Activated CD4-positive, alpha-beta T cell treated with anti-CD3 and anti-CD28 coated beads, Interleukin-2, amount 50 U/mL, for 48 hours (primary cell): Measurements from ENCODE around the gene SRSF4.
"Not testable (repeated sequence)": the region's sequence is repeated elsewhere in the genome, so short reads cannot be mapped to it uniquely, and the experiment has no call there.

Source experiments
- DNase-seq, 2 experiments: peaks; one replicate each; pipeline ENCODE4 v3.0.0-alpha.2; 2020

The SRSF4 gene

GRCh38 chr1:29162476-29163138, 19.1 kb downstream of the SRSF4 start:
- no peak for DNase-seq

GRCh38 chr1:29162025-29162424, 19.7 kb downstream of the SRSF4 start:
- DNase-seq, result no peak

GRCh38 chr1:29159773-29160172, 21.9 kb downstream of the SRSF4 start:
- DNase-seq, result no peak

- no peak for DNase-seq
These were observed 24.5 kb downstream of the SRSF4 start for GRCh38 chr1:29157269-29157601.

- DNase-seq, result no peak
These were observed 25.0 kb downstream of the SRSF4 start for GRCh38 chr1:29156543-29157268.

GRCh38 chr1:29152046-29152805, 29.5 kb downstream of the SRSF4 start:
- DNase-seq, result no peak

- DNase-seq, result not testable (repeated sequence)
These were observed 31.4 kb downstream of the SRSF4 start for GRCh38 chr1:29150346-29150745.

GRCh38 chr1:29148656-29149491, 32.8 kb downstream of the SRSF4 start:
- no peak for DNase-seq

GRCh38 chr1:29145739-29146437, 35.8 kb downstream of the SRSF4 start:
- DNase-seq, result no peak

GRCh38 chr1:29144178-29144577, 37.5 kb downstream of the SRSF4 start:
- no peak for DNase-seq

GRCh38 chr1:29142714-29143113, 39.0 kb downstream of the SRSF4 start:
- no peak for DNase-seq

- DNase-seq, result no peak
These were observed 45.2 kb downstream of the SRSF4 start for GRCh38 chr1:29136391-29136915.

- DNase-seq, result no peak
These were observed 47.0 kb downstream of the SRSF4 start for GRCh38 chr1:29134695-29135028.

GRCh38 chr1:29133861-29134694, 47.6 kb downstream of the SRSF4 start:
- no peak for DNase-seq

GRCh38 chr1:29131056-29131455, 50.6 kb downstream of the SRSF4 start:
- not testable (repeated sequence) for DNase-seq

- no peak for DNase-seq
These were observed 51.8 kb downstream of the SRSF4 start for GRCh38 chr1:29129916-29130315.

- no peak for DNase-seq
These were observed 53.0 kb downstream of the SRSF4 start for GRCh38 chr1:29128739-29129138.

GRCh38 chr1:29126198-29126597, 55.5 kb downstream of the SRSF4 start:
- no peak for DNase-seq

GRCh38 chr1:29125788-29126187, 55.9 kb downstream of the SRSF4 start:
- no peak for DNase-seq

- no peak for DNase-seq
These were observed 56.5 kb downstream of the SRSF4 start for GRCh38 chr1:29125237-29125641.
